ENCODE data around the gene NUP93. TPM values are rescaled to one million over a fixed set of nuclear protein-coding genes. Genes with fewer than 3 reads are reported as not detected.

NUP93 gene
- total RNA-seq, 1 experiment from 2014 or later, result 144 TPM

DNA sequence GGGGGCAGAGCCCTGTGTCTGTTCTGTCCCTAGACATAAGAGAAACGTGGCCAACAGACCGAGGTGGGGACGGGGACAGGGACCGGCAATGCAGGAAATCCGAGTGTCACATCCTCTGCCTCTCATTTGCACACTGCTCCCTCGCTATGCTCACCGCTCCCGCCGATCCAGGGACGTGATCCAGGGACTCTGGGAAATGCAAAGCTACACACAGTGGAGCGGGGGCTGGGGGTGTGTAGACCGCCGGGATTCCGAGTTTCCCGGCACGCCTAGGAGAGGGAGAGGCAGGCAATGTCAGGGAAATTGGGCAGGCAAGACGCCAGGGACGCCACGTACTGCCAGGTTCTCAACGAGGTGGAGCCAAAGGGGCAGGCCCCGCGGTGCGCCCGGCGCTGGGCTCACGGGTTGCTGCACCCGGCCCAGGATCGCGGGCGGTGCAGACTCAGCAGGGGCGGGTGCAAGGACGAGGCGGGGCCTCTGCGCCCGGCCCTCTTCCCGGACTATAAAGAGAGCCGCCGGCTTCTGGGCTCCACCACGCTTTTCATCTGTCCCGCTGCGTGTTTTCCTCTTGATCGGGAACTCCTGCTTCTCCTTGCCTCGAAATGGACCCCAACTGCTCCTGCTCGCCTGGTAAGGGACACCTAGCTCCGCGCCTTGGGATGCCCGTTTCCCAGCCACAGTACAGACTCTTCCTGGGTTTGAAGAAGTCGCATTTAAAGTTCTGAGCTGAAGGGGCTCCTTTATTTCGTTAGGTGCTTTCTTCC is 47.8 kb upstream of the NUP93 start, which contains the start of gene MT1X (continued):
- TF ChIP-seq RAD21 (IDR thresholded peaks at IDR 0.05; ENCODE audit: low read depth) (no peak), POLR2A (IDR thresholded peaks at IDR 0.05; ENCODE audit: borderline replicate concordance, extremely low read depth, insufficient read depth, insufficient read length) (peak; percentile 95), SIN3A (IDR thresholded peaks at IDR 0.05; ENCODE audit: low read depth) (peak; percentile 50; the same call in 1 of the 2 replicates)
- TF ChIP-seq, protein P1, sequence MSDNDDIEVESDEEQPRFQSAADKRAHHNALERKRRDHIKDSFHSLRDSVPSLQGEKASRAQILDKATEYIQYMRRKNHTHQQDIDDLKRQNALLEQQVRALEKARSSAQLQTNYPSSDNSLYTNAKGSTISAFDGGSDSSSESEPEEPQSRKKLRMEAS (IDR thresholded peaks at IDR 0.05), result peak; percentile 83

DNA sequence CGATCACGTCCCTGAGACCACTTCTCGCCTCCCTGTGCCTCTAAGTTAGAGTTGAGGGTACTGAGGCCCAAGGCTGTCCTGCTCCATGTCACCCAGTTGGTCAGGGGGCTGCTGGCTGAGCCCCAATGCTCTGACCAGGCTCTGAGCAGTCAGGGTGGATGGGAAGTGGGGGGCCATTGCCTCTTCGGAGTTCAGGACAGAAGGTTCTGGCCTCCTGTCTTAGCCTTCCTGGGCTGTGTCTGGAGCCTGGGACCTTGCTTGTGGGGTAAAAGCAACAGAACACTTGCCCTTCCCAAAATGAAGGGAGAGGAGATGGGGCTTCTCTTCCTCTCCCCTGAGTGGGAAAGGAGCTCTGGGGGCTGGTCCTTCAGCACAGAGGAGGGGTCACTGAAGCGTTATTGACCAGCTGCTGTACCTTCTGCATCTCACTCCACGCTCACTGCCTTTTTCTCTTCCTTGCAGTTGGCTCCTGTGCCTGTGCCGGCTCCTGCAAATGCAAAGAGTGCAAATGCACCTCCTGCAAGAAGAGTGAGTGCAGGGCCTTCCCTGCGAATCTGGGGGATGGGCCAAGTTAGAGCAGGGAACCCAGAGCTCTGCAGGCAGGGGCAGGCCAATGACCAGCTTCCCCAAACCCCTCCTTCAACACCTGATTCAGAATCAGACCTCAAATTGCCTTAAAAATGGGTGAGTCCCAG is 47.1 kb upstream of the NUP93 start:
- RAD21 ChIA-PET (ENCODE audit: low non-redundant PET in 1 of 2, low total read pairs in 2 of 2, uncharacterized antibody in 2 of 2, unreplicated experiment in 2 of 2), result interaction anchor here in 1 of 2 experiments (1.1 kb wide), 1 partner anchor 29 kb away, joined by 3 read pairs; no protein-coding TSS in a partner anchor
- POLR2A ChIA-PET, result interaction anchor here (0.9 to 2.4 kb wide), 5 partner anchors 8 to 57 kb away, joined by 3 to 9 read pairs (median 5); partner anchors contain the start of gene MT1E
- Histone ChIP-seq H3K27me3 (ENCODE audit: insufficient read depth, low read length) (no peaks in the 10 kb centered on the region), H3K4me2 (ENCODE audit: low read length) (peak overlapping the region; percentile 96), H3K36me3 (ENCODE audit: control insufficient read depth in 1 of 2, insufficient read depth in 2 of 2, low read length in 2 of 2) (no peaks in the 10 kb centered on the region), H4K20me1 (ENCODE audit: insufficient read depth) (no peaks in the 10 kb centered on the region), H3K4me3 (replicated peaks in 1 of 2; ENCODE audit: low read depth in 1 of 2, low read length in 2 of 2) (peak overlapping the region; percentile 67 to 81), H3K9me2 (ENCODE audit: insufficient read depth) (no peaks in the 10 kb centered on the region), H3K9ac (ENCODE audit: low read length) (peak overlapping the region; percentile 76), H2AFZ (ENCODE audit: low read depth, low read length, poor library complexity, severe bottlenecking) (no peak overlapping the region), H3K4me1 (ENCODE audit: control insufficient read depth in 1 of 2, insufficient read depth in 2 of 2, low read length in 2 of 2) (peaks cover 13 to 32% of the 10 kb centered on the region in 2 experiments; a peak in 3 of 4 replicates), H3K9me3 (ENCODE audit: control insufficient read depth in 1 of 2, insufficient read depth in 1 of 2, low read depth in 1 of 2, low read length in 2 of 2) (no peaks in the 10 kb centered on the region), H3K27ac (ENCODE audit: low read depth, low read length) (peak overlapping the region; percentile 61), H3K79me2 (ENCODE audit: insufficient read depth, low read length) (no peaks in the 10 kb centered on the region)
- no peak for DNase-seq (ENCODE audit: low read depth, low spot score)
- no peak for TF ChIP-seq YY1 (IDR thresholded peaks at IDR 0.05; ENCODE audit: extremely low read depth, insufficient replicate concordance, low read depth, low read length)
- no peak for TF ChIP-seq CEBPB (IDR thresholded peaks at IDR 0.05; ENCODE audit: low read depth)
- no peak for TF ChIP-seq SRF (IDR thresholded peaks at IDR 0.05; ENCODE audit: low read depth)
- TF ChIP-seq EGR1 (IDR thresholded peaks at IDR 0.05; ENCODE audit: low read depth), result no peak
- no peak for TF ChIP-seq ZFX (IDR thresholded peaks at IDR 0.05)
- TF ChIP-seq, protein P2, sequence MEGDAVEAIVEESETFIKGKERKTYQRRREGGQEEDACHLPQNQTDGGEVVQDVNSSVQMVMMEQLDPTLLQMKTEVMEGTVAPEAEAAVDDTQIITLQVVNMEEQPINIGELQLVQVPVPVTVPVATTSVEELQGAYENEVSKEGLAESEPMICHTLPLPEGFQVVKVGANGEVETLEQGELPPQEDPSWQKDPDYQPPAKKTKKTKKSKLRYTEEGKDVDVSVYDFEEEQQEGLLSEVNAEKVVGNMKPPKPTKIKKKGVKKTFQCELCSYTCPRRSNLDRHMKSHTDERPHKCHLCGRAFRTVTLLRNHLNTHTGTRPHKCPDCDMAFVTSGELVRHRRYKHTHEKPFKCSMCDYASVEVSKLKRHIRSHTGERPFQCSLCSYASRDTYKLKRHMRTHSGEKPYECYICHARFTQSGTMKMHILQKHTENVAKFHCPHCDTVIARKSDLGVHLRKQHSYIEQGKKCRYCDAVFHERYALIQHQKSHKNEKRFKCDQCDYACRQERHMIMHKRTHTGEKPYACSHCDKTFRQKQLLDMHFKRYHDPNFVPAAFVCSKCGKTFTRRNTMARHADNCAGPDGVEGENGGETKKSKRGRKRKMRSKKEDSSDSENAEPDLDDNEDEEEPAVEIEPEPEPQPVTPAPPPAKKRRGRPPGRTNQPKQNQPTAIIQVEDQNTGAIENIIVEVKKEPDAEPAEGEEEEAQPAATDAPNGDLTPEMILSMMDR (IDR thresholded peaks at IDR 0.05 in 2 of 3, conservative IDR thresholded peaks at IDR 0.05 in 1 of 3; ENCODE audit: borderline replicate concordance in 1 of 3, insufficient read depth in 1 of 3, low read depth in 2 of 3, low read length in 2 of 3), result no peak
- TF ChIP-seq, protein P3, sequence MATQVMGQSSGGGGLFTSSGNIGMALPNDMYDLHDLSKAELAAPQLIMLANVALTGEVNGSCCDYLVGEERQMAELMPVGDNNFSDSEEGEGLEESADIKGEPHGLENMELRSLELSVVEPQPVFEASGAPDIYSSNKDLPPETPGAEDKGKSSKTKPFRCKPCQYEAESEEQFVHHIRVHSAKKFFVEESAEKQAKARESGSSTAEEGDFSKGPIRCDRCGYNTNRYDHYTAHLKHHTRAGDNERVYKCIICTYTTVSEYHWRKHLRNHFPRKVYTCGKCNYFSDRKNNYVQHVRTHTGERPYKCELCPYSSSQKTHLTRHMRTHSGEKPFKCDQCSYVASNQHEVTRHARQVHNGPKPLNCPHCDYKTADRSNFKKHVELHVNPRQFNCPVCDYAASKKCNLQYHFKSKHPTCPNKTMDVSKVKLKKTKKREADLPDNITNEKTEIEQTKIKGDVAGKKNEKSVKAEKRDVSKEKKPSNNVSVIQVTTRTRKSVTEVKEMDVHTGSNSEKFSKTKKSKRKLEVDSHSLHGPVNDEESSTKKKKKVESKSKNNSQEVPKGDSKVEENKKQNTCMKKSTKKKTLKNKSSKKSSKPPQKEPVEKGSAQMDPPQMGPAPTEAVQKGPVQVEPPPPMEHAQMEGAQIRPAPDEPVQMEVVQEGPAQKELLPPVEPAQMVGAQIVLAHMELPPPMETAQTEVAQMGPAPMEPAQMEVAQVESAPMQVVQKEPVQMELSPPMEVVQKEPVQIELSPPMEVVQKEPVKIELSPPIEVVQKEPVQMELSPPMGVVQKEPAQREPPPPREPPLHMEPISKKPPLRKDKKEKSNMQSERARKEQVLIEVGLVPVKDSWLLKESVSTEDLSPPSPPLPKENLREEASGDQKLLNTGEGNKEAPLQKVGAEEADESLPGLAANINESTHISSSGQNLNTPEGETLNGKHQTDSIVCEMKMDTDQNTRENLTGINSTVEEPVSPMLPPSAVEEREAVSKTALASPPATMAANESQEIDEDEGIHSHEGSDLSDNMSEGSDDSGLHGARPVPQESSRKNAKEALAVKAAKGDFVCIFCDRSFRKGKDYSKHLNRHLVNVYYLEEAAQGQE (IDR thresholded peaks at IDR 0.05; ENCODE audit: low read depth), result no peak
- BruUV-seq (replicated peaks), result TSS peak; percentile 92
- ATAC-seq, result 0 out of 2 replicates have a peak, but pooled peaks have one; percentile 1
- intact Hi-C loops (cut with micrococcal nuclease), result loop anchor here (2.0 to 5.0 kb wide), 4 partner anchors 26 to 1181 kb away; partner anchors contain the start of genes MT1E, MT1F and MT2A
- CTCF ChIA-PET, result interaction anchor here (0.9 kb wide), 1 partner anchor 19 kb away, joined by 5 read pairs; no protein-coding TSS in a partner anchor

Data from HCT116 (cell line).